Measurements from ENCODE around the gene RBM5. TPM values are rescaled to one million over a fixed set of nuclear protein-coding genes. Genes with fewer than 3 reads are reported as not detected.

Gene RBM5
- total RNA-seq, 1 donor from 2014 or later, result 372 TPM

DNA sequence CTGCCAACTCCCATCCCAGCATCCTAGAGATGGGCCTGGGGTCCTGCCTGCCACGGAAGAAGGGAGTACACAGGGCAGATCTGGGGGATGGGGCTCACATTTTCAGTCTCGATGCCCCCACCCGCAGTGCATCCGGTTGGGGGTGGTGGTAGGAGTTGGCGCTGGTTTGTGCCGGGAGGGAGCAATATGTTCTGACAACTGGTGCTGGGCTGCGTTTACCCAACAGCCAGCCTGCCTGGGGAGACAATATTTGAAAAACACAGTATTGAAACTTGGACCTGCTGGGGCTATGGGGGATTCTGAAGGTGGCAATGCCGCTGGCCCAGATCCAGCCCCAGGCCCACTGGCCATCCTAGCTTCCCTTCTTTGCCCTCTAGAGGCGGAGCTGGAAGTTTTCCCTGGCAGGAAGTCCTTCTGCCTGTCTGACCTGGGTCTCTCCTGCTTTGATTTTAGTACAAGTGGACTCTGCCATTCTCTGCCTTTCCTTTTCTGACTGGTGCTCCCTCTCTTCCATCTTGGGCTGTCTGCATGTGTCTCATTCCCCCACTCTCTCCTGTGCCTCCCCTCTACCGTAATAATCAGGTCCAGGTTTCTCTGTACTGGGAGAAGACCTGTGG lies 69.9 kb downstream of the RBM5 start:
- Histone ChIP-seq H3K9ac (no peak overlapping the region), H4K20me1 (ENCODE audit: low read depth) (peaks cover 80% of the 10 kb centered on the region), H3K9me3 (ENCODE audit: low read depth) (no peaks in the 10 kb centered on the region), H3K36me3 (no peaks in the 10 kb centered on the region), H3K27ac (no peak overlapping the region), H3K79me2 (ENCODE audit: low read depth) (peaks cover 35% of the 10 kb centered on the region), H3F3A (ENCODE audit: low read depth) (no peaks in the 10 kb centered on the region), H3K4me2 (no peak overlapping the region), H3K4me1 (peaks cover 39% of the 10 kb centered on the region), H2AFZ (replicated peaks) (no peak overlapping the region), H3K4me3 (no peak overlapping the region), H3K27me3 (peaks cover 26% of the 10 kb centered on the region)
- peaks cover 20% of the 10 kb centered on the region for H3K27me3 Mint-ChIP-seq (ENCODE audit: insufficient read depth, low read depth)
- peaks cover 2% of the 10 kb centered on the region for H3K36me3 Mint-ChIP-seq
- peaks cover 52% of the 10 kb centered on the region for H3K4me1 Mint-ChIP-seq
- no peak for DNase-seq (ENCODE audit: low spot score)
- H3K4me3 Mint-ChIP-seq, result peak overlapping the region; percentile 97
- TF ChIP-seq EZH2phosphoT487 (IDR thresholded peaks at IDR 0.05), result no peak
- H3K27ac Mint-ChIP-seq, result peak overlapping the region; percentile 63
- H3K9me3 Mint-ChIP-seq, result peaks cover 7% of the 10 kb centered on the region

DNA sequence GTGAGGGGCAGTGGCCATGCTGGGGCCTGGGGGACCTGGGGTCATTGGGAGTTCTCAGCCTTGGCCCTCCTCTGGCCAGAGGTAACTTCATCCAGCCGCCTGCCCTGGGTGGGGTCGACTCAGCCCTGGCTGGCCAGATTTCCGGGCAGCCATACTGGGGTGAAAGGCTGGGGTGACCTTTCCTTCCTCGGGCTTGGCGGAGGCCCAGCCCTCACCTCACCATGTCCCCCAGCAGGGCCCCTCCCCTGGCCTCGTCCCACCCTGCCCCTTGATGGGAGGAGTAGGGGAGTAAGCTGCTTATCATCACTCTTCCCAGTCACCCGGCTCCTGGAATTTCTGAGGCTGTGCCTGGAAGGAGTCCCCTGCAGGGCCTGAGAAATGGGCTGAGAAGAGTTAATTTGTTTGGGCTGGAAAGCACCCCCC lies 71.9 kb downstream of the RBM5 start:
- no peaks in the 10 kb centered on the region for H3F3A ChIP-seq (ENCODE audit: low read depth)
- H4K20me1 ChIP-seq (ENCODE audit: low read depth), result peaks cover 97% of the 10 kb centered on the region
- Mint-ChIP-seq H3K4me3 (no peak overlapping the region), H3K27ac (no peak overlapping the region), H3K4me1 (peaks cover 58% of the 10 kb centered on the region), H3K27me3 (ENCODE audit: insufficient read depth, low read depth) (peaks cover 18% of the 10 kb centered on the region), H3K9me3 (peaks cover 4% of the 10 kb centered on the region), H3K36me3 (peaks cover 2% of the 10 kb centered on the region)
- H3K36me3 ChIP-seq, result no peaks in the 10 kb centered on the region
- peak; percentile 54 for DNase-seq (ENCODE audit: low spot score)
- no peak overlapping the region for H3K4me3 ChIP-seq
- H3K27ac ChIP-seq, result no peak overlapping the region
- no peak overlapping the region for H3K9ac ChIP-seq
- H3K79me2 ChIP-seq (ENCODE audit: low read depth), result peaks cover 34% of the 10 kb centered on the region
- H3K4me2 ChIP-seq, result peak overlapping the region; percentile 22
- H3K4me1 ChIP-seq, result peaks cover 47% of the 10 kb centered on the region
- no peak for TF ChIP-seq EZH2phosphoT487 (IDR thresholded peaks at IDR 0.05)
- TF ChIP-seq, protein P1, sequence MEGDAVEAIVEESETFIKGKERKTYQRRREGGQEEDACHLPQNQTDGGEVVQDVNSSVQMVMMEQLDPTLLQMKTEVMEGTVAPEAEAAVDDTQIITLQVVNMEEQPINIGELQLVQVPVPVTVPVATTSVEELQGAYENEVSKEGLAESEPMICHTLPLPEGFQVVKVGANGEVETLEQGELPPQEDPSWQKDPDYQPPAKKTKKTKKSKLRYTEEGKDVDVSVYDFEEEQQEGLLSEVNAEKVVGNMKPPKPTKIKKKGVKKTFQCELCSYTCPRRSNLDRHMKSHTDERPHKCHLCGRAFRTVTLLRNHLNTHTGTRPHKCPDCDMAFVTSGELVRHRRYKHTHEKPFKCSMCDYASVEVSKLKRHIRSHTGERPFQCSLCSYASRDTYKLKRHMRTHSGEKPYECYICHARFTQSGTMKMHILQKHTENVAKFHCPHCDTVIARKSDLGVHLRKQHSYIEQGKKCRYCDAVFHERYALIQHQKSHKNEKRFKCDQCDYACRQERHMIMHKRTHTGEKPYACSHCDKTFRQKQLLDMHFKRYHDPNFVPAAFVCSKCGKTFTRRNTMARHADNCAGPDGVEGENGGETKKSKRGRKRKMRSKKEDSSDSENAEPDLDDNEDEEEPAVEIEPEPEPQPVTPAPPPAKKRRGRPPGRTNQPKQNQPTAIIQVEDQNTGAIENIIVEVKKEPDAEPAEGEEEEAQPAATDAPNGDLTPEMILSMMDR (IDR thresholded peaks at IDR 0.05), result no peak
- TF ChIP-seq EZH2 (IDR thresholded peaks at IDR 0.05), result no peak
- no peaks in the 10 kb centered on the region for H3K9me3 ChIP-seq (ENCODE audit: low read depth)
- H3K27me3 ChIP-seq, result peaks cover 12% of the 10 kb centered on the region
- no peak overlapping the region for H2AFZ ChIP-seq (replicated peaks)

DNA sequence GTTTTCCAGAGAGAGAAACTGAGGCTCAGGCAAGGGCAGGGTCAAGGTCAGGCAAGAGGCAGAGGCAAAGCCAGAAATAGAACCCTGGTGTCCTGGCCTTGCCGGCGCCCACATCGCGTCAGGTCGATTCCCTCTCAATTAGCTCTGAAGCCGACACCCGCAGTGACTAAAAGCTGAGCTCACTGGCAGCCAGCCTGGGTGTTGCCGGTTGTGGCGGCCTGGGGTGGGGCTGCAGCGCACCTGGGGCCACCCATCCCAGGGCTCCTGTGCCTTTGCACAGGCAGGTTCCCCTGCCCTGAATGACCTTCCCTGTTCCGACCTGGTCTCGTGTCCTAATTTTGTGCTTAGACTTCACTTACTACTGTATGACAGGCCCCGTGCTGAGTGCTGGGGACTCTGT lies 72.6 kb downstream of the RBM5 start:
- Histone ChIP-seq H3K4me3 (no peak overlapping the region), H4K20me1 (ENCODE audit: low read depth) (peaks cover 97% of the 10 kb centered on the region), H3K27me3 (peaks cover 4% of the 10 kb centered on the region), H3F3A (ENCODE audit: low read depth) (no peaks in the 10 kb centered on the region), H3K4me1 (peaks cover 50% of the 10 kb centered on the region), H3K4me2 (peak overlapping the region; percentile 22), H2AFZ (replicated peaks) (no peak overlapping the region), H3K9me3 (ENCODE audit: low read depth) (no peaks in the 10 kb centered on the region), H3K27ac (no peak overlapping the region), H3K9ac (no peak overlapping the region), H3K36me3 (no peaks in the 10 kb centered on the region), H3K79me2 (ENCODE audit: low read depth) (peaks cover 30% of the 10 kb centered on the region)
- Mint-ChIP-seq H3K27ac (no peak overlapping the region), H3K4me1 (peaks cover 59% of the 10 kb centered on the region), H3K36me3 (peaks cover 2% of the 10 kb centered on the region), H3K27me3 (ENCODE audit: insufficient read depth, low read depth) (peaks cover 10% of the 10 kb centered on the region), H3K4me3 (no peak overlapping the region), H3K9me3 (no peaks in the 10 kb centered on the region)
- DNase-seq (ENCODE audit: low spot score), result no peak
- no peak for TF ChIP-seq EZH2phosphoT487 (IDR thresholded peaks at IDR 0.05)
- TF ChIP-seq EZH2 (IDR thresholded peaks at IDR 0.05), result no peak
- TF ChIP-seq, protein P1 (IDR thresholded peaks at IDR 0.05), result no peak

Data from neural progenitor cell (in vitro differentiated cells).